Endodermal cell (in vitro differentiated cells): ENCODE data around the gene OIT3. TPM values are rescaled to one million over a fixed set of nuclear protein-coding genes. Genes with fewer than 3 reads are reported as not detected.

Source experiments
- DNase-seq: peaks from one replicate; pipeline ENCODE4 v3.0.0-alpha.2; 2017
- H3K27ac ChIP-seq: 2 replicates; pipeline ENCODE4 v1.5.1; 2013; ENCODE audit warnings: mild to moderate bottlenecking, low read depth, low read length, moderate library complexity
- H3K27me3 ChIP-seq: 2 replicates; pipeline ENCODE4 v1.6.1; 2013; ENCODE audit warnings: mild to moderate bottlenecking, low read length, moderate library complexity; ENCODE audit not compliant: insufficient read depth, control insufficient read depth, poor library complexity, severe bottlenecking
- H3K36me3 ChIP-seq: 2 replicates; pipeline ENCODE4 v1.7.0; 2013; ENCODE audit warnings: mild to moderate bottlenecking, low read length, moderate library complexity; ENCODE audit not compliant: control insufficient read depth, insufficient read depth
- H3K4me1 ChIP-seq: one replicate; pipeline ENCODE4 v1.7.0; 2013; ENCODE audit warnings: low read length; ENCODE audit not compliant: control insufficient read depth, insufficient read depth
- H3K4me3 ChIP-seq: 2 replicates; pipeline ENCODE4 v1.5.1; 2013; ENCODE audit warnings: mild to moderate bottlenecking, low read length, moderate library complexity
- H3K9ac ChIP-seq: 2 replicates; pipeline ENCODE4 v1.6.1; 2013; ENCODE audit warnings: mild to moderate bottlenecking, low read length, moderate library complexity; ENCODE audit not compliant: poor library complexity, severe bottlenecking; ENCODE audit errors: extremely low read depth
- H3K9me3 ChIP-seq: 2 replicates; pipeline ENCODE4 v1.6.1; 2013; ENCODE audit warnings: mild to moderate bottlenecking, low read length, moderate library complexity; ENCODE audit not compliant: control insufficient read depth
- H3K27ac Mint-ChIP-seq: 2 replicates; pipeline ENCODE4 v1.8.0; 2020; ENCODE audit warnings: mixed read lengths
- H3K27me3 Mint-ChIP-seq: 2 replicates; pipeline ENCODE4 v1.8.0; 2021; ENCODE audit warnings: mild to moderate bottlenecking, mixed read lengths; ENCODE audit not compliant: insufficient read depth
- H3K36me3 Mint-ChIP-seq: 2 replicates; pipeline ENCODE4 v1.8.0; 2020; ENCODE audit warnings: low read depth, mixed read lengths
- H3K4me1 Mint-ChIP-seq: 2 replicates; pipeline ENCODE4 v1.8.0; 2020; ENCODE audit warnings: mixed read lengths
- H3K4me3 Mint-ChIP-seq: 2 replicates; pipeline ENCODE4 v1.8.0; 2020; ENCODE audit warnings: mild to moderate bottlenecking, moderate library complexity, mixed read lengths
- H3K9me3 Mint-ChIP-seq: 2 replicates; pipeline ENCODE4 v1.8.0; 2020; ENCODE audit warnings: mild to moderate bottlenecking, mixed read lengths
- WGBS, 2 experiments: methylation state at CpG; one replicate each; pipeline versions ENCODE4 v1.1.5 to v1.1.7; 2013; ENCODE audit warnings: missing lambda C conversion rate in 2 of 2, mixed read lengths in 1 of 2; ENCODE audit not compliant: insufficient coverage in 1 of 2, insufficient read length in 1 of 2; 5-methylcytosine and 5-hydroxymethylcytosine counted together
- total RNA-seq, 2 donors: library from RNA; stranded (reverse); fragmentation: NEBNext Ultra II Directional in 1 of 2; extraction: Animal tissue kit (Norgen Biotek cat#: 25700) in 1 of 2; gene quantifications; 2 replicates in 1 of 2; 3 replicates in 1 of 2; pipeline ENCODE4 v1.2.1, GENCODE V29; 2021
- TF ChIP-seq, protein P1 (sequence below): fragments of 200-600 bp; sonication (generic); conservative IDR thresholded peaks from 2 replicates; pipeline ENCODE4 v1.5.0; 2021; ENCODE audit warnings: antibody characterized with exemption, mild to moderate bottlenecking

OIT3 gene
- total RNA-seq, 2 donors from 2014 or later = 0.13 TPM; not detected in 1

DNA sequence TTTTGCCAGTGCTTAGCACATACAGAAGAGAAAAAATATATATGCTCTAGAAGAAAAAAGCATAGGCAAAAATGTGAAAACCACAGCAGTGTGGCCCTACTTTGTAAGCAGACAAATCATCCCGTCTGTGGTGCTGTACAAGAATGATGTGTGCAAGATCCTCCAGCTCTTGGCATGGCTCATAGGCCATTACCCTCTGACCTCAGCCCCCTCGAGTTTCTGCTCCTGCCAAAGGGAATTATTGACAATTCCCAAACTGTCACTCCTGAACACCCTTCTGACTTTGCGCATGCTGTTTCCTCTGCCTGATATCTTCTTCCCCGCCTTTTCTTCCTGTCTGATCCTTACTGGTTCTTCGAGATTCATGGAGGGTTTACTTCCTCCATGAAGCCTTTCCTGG lies 33.9 kb downstream of the OIT3 start:
- H3K9ac ChIP-seq = no peak overlapping the region
- TF ChIP-seq, protein P1, sequence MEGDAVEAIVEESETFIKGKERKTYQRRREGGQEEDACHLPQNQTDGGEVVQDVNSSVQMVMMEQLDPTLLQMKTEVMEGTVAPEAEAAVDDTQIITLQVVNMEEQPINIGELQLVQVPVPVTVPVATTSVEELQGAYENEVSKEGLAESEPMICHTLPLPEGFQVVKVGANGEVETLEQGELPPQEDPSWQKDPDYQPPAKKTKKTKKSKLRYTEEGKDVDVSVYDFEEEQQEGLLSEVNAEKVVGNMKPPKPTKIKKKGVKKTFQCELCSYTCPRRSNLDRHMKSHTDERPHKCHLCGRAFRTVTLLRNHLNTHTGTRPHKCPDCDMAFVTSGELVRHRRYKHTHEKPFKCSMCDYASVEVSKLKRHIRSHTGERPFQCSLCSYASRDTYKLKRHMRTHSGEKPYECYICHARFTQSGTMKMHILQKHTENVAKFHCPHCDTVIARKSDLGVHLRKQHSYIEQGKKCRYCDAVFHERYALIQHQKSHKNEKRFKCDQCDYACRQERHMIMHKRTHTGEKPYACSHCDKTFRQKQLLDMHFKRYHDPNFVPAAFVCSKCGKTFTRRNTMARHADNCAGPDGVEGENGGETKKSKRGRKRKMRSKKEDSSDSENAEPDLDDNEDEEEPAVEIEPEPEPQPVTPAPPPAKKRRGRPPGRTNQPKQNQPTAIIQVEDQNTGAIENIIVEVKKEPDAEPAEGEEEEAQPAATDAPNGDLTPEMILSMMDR = no peak
- Mint-ChIP-seq H3K9me3 (no peaks in the 10 kb centered on the region), H3K27me3 (no peaks in the 10 kb centered on the region), H3K27ac (no peak overlapping the region), H3K36me3 (no peaks in the 10 kb centered on the region), H3K4me3 (no peak overlapping the region), H3K4me1 (no peaks in the 10 kb centered on the region)
- no peaks in the 10 kb centered on the region for H3K27me3 ChIP-seq
- no peaks in the 10 kb centered on the region for H3K36me3 ChIP-seq
- WGBS, 2 experiments = 92 to 96% methylated on average over 3 to 5 of the region's 5 CpGs
- H3K27ac ChIP-seq = no peak overlapping the region
- no peaks in the 10 kb centered on the region for H3K9me3 ChIP-seq
- no peak overlapping the region for H3K4me3 ChIP-seq
- H3K4me1 ChIP-seq = no peaks in the 10 kb centered on the region
- DNase-seq = no peak

DNA sequence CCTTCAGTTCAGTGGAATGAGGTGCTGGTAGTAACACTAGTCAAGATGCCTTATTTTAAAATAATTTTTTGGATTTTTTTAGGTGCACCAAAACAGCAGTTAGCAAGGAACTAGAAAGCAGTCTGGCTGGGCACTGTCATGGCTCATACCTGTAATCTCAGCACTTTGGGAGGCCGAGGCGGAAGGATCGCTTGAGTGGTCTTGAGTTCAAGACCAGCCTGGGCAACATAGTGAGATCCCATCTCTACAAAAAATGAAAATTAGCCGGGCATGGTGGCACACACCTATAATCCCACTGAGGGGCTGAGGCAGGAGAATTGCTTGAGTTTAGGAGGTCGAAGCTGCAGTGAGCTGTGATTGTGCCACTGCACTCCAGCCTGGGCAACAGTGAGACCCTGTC lies 35.3 kb downstream of the OIT3 start:
- Mint-ChIP-seq H3K27ac (no peak overlapping the region), H3K27me3 (no peaks in the 10 kb centered on the region), H3K4me1 (no peaks in the 10 kb centered on the region), H3K36me3 (no peaks in the 10 kb centered on the region), H3K9me3 (no peaks in the 10 kb centered on the region), H3K4me3 (no peak overlapping the region)
- no peaks in the 10 kb centered on the region for H3K4me1 ChIP-seq
- TF ChIP-seq, protein P1 = no peak
- 96 to 97% methylated on average over 4 to 5 of the region's 5 CpGs for WGBS, 2 experiments
- H3K9me3 ChIP-seq = no peaks in the 10 kb centered on the region
- no peaks in the 10 kb centered on the region for H3K27me3 ChIP-seq
- no peak for DNase-seq
- H3K4me3 ChIP-seq = no peak overlapping the region
- H3K9ac ChIP-seq = no peak overlapping the region
- H3K27ac ChIP-seq = no peak overlapping the region
- no peaks in the 10 kb centered on the region for H3K36me3 ChIP-seq

DNA sequence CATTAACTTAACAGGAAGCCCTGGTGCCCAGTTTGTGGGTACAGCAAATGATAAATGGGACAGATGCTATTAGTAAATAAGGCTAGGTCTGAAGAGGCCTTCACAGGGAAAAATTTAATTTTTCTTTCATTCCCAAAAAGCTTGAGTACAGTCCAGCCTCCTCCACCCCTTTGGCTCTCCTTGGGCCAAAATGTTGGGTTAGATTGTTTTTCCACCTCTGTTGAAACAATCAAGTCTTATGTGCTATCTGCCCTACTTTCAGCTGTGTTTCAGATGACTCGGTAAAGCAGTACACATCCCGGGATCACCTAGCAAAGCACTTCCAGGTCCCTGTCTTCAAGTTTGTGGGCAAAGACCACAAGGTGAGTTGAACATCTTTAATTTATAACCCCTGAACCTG lies 36.7 kb downstream of the OIT3 start:
- no peaks in the 10 kb centered on the region for H3K36me3 ChIP-seq
- no peak overlapping the region for H3K9ac ChIP-seq
- no peak overlapping the region for H3K27ac Mint-ChIP-seq
- no peaks in the 10 kb centered on the region for H3K9me3 ChIP-seq
- 82 to 90% methylated on average over 2 of the region's 2 CpGs for WGBS, 2 experiments
- H3K4me1 Mint-ChIP-seq = no peaks in the 10 kb centered on the region
- no peaks in the 10 kb centered on the region for H3K27me3 Mint-ChIP-seq
- TF ChIP-seq, protein P1 = no peak
- no peaks in the 10 kb centered on the region for H3K4me1 ChIP-seq
- DNase-seq = no peak
- H3K27ac ChIP-seq = no peak overlapping the region
- no peak overlapping the region for H3K4me3 Mint-ChIP-seq
- no peaks in the 10 kb centered on the region for H3K27me3 ChIP-seq
- no peaks in the 10 kb centered on the region for H3K36me3 Mint-ChIP-seq
- H3K4me3 ChIP-seq = no peak overlapping the region
- H3K9me3 Mint-ChIP-seq = no peaks in the 10 kb centered on the region
